ENCODE data around the gene IFNA2.
"Not testable (repeated sequence)": the region's sequence is repeated elsewhere in the genome, so short reads cannot be mapped to it uniquely, and the experiment has no call there.

The IFNA2 gene

GRCh38 chr9:21385131-21385670 is at the start of gene IFNA2:
TSS of gene IFNA2 (minus strand) at chr9:21385398. CDS start at chr9:21385329, 69 bp downstream.
- no peak for DNase-seq (ENCODE audit: low read depth)

GRCh38 chr9:21435015-21435383 is 49.8 kb upstream of the IFNA2 start:
- DNase-seq (ENCODE audit: low read depth): not testable (repeated sequence)

- peak; percentile 58 for DNase-seq (ENCODE audit: low read depth)
Measured at GRCh38 chr9:21434202-21435014, 49.2 kb upstream of the IFNA2 start.

GRCh38 chr9:21432672-21433425 is 47.7 kb upstream of the IFNA2 start:
- no peak for DNase-seq (ENCODE audit: low read depth)

- no peak for DNase-seq (ENCODE audit: low read depth)
Measured at GRCh38 chr9:21429191-21429590, 44.0 kb upstream of the IFNA2 start.

- no peak for DNase-seq (ENCODE audit: low read depth)
Measured at GRCh38 chr9:21428235-21428634, 43.0 kb upstream of the IFNA2 start.

- no peak for DNase-seq (ENCODE audit: low read depth)
Measured at GRCh38 chr9:21415493-21416267, 30.5 kb upstream of the IFNA2 start.

GRCh38 chr9:21414220-21414940 is 29.2 kb upstream of the IFNA2 start:
- no peak for DNase-seq (ENCODE audit: low read depth)

- DNase-seq (ENCODE audit: low read depth): no peak
Measured at GRCh38 chr9:21413624-21414023, 28.4 kb upstream of the IFNA2 start.

- no peak for DNase-seq (ENCODE audit: low read depth)
Measured at GRCh38 chr9:21413151-21413550, 28.0 kb upstream of the IFNA2 start.

- DNase-seq (ENCODE audit: low read depth): no peak
Measured at GRCh38 chr9:21412107-21412506, 26.9 kb upstream of the IFNA2 start.

- no peak for DNase-seq (ENCODE audit: low read depth)
Measured at GRCh38 chr9:21408817-21409216, 23.6 kb upstream of the IFNA2 start, which contains the start of gene IFNA8. TSS of gene IFNA8 (plus strand) at chr9:21409117. CDS start at chr9:21409177, 60 bp downstream.

GRCh38 chr9:21404146-21404545 is 18.9 kb upstream of the IFNA2 start:
- no peak for DNase-seq (ENCODE audit: low read depth)

- DNase-seq (ENCODE audit: low read depth): no peak
Measured at GRCh38 chr9:21402386-21403251, 17.4 kb upstream of the IFNA2 start.

- DNase-seq (ENCODE audit: low read depth): no peak
Measured at GRCh38 chr9:21399956-21400355, 14.8 kb upstream of the IFNA2 start.

GRCh38 chr9:21398955-21399489 is 13.8 kb upstream of the IFNA2 start:
- DNase-seq (ENCODE audit: low read depth): no peak

- DNase-seq (ENCODE audit: low read depth): no peak
Measured at GRCh38 chr9:21395778-21396717, 10.8 kb upstream of the IFNA2 start.

- DNase-seq (ENCODE audit: low read depth): peak; percentile 31
Measured at GRCh38 chr9:21392270-21392669, 7.1 kb upstream of the IFNA2 start.

GRCh38 chr9:21383627-21384026 is 1.6 kb downstream of the IFNA2 start:
- no peak for DNase-seq (ENCODE audit: low read depth)

Data from amniotic epithelial cell (primary cell).